H9 (cell line): ENCODE measurements around the gene NUDT3. TPM values are rescaled to one million over a fixed set of nuclear protein-coding genes. Genes with fewer than 3 reads are reported as not detected.

ENCODE experiments used
- DNase-seq: peaks from one replicate; pipeline ENCODE4 v3.0.0-alpha.2; 2017
- H2AFZ ChIP-seq: one replicate; pipeline ENCODE4 v1.6.1; 2013; ENCODE audit warnings: mild to moderate bottlenecking, low read length, control low read depth, moderate library complexity
- H2AK5ac ChIP-seq: 2 replicates; pipeline ENCODE4 v1.6.1; 2013; ENCODE audit warnings: low read length, control low read depth, mixed read lengths; ENCODE audit not compliant: insufficient read length
- H2BK120ac ChIP-seq: one replicate; pipeline ENCODE4 v1.6.1; 2013; ENCODE audit warnings: low read depth, mild to moderate bottlenecking, low read length, control low read depth, inconsistent platforms; ENCODE audit not compliant: poor library complexity, severe bottlenecking
- H2BK12ac ChIP-seq: 2 replicates; pipeline ENCODE4 v1.6.1; 2013; ENCODE audit warnings: low read length, control low read depth, mixed read lengths, low read depth; ENCODE audit not compliant: insufficient read length
- H2BK15ac ChIP-seq: 2 replicates; pipeline ENCODE4 v1.6.1; 2013; ENCODE audit warnings: low read depth, low read length, control low read depth
- H2BK20ac ChIP-seq: one replicate; pipeline ENCODE4 v1.6.1; 2013; ENCODE audit warnings: low read depth, mild to moderate bottlenecking, low read length, control low read depth, inconsistent platforms; ENCODE audit not compliant: poor library complexity, severe bottlenecking
- H2BK5ac ChIP-seq: 2 replicates; pipeline ENCODE4 v1.6.1; 2013; ENCODE audit warnings: low read length, control low read depth, mixed read lengths; ENCODE audit not compliant: insufficient read length
- H3K14ac ChIP-seq: 2 replicates; pipeline ENCODE4 v1.6.1; 2013; ENCODE audit warnings: low read length, control low read depth; ENCODE audit not compliant: insufficient read depth
- H3K18ac ChIP-seq: 2 replicates; pipeline ENCODE4 v1.6.1; 2013; ENCODE audit warnings: low read depth, mild to moderate bottlenecking, mixed read lengths, low read length, control low read depth; ENCODE audit not compliant: insufficient read length
- H3K23ac ChIP-seq: 2 replicates; pipeline ENCODE4 v1.6.1; 2013; ENCODE audit warnings: low read length, control low read depth, mixed read lengths, low read depth; ENCODE audit not compliant: insufficient read length
- H3K23me2 ChIP-seq: 2 replicates; pipeline ENCODE4 v1.6.1; 2013; ENCODE audit warnings: low read depth, mild to moderate bottlenecking, mixed read lengths, low read length, control low read depth; ENCODE audit not compliant: insufficient read length, poor library complexity, severe bottlenecking
- H3K27ac ChIP-seq: 2 replicates; pipeline ENCODE4 v1.5.1; 2013; ENCODE audit warnings: low read length, control low read depth, mixed read lengths, low read depth; ENCODE audit not compliant: insufficient read length
- H3K27me3 ChIP-seq: 2 replicates; pipeline ENCODE4 v1.6.1; 2013; ENCODE audit warnings: low read length, control low read depth, inconsistent platforms; ENCODE audit not compliant: insufficient read depth
- H3K4ac ChIP-seq: 2 replicates; pipeline ENCODE4 v1.6.1; 2013; ENCODE audit warnings: low read depth, mild to moderate bottlenecking, control low read depth, inconsistent platforms, low read length, moderate library complexity
- H3K4me1 ChIP-seq: 2 replicates; pipeline ENCODE4 v1.6.1; 2013; ENCODE audit warnings: low read length, control low read depth, inconsistent platforms; ENCODE audit not compliant: insufficient read depth
- H3K4me2 ChIP-seq: 2 replicates; pipeline ENCODE4 v1.6.1; 2013; ENCODE audit warnings: low read length, control low read depth, mixed read lengths; ENCODE audit not compliant: insufficient read length, insufficient read depth
- H3K56ac ChIP-seq: 2 replicates; pipeline ENCODE4 v1.6.1; 2013; ENCODE audit warnings: low read depth, mild to moderate bottlenecking, mixed read lengths, low read length, control low read depth; ENCODE audit not compliant: insufficient read length
- H3K79me1 ChIP-seq: 2 replicates; pipeline ENCODE4 v1.6.1; 2013; ENCODE audit warnings: low read depth, mild to moderate bottlenecking, moderate library complexity, low read length, control low read depth, inconsistent platforms; ENCODE audit not compliant: insufficient read depth, poor library complexity, severe bottlenecking
- H3K79me2 ChIP-seq: 2 replicates; pipeline ENCODE4 v1.6.1; 2013; ENCODE audit warnings: low read length, control low read depth, inconsistent platforms; ENCODE audit not compliant: insufficient read depth
- H3K9ac ChIP-seq: 2 replicates; pipeline ENCODE4 v1.6.1; 2013; ENCODE audit warnings: low read length, control low read depth, mixed read lengths; ENCODE audit not compliant: insufficient read length; ENCODE audit errors: extremely low read depth
- H3K9me3 ChIP-seq: one replicate; pipeline ENCODE4 v1.6.1; 2013; ENCODE audit warnings: low read depth, low read length, inconsistent platforms; ENCODE audit not compliant: control insufficient read depth
- H3T11ph ChIP-seq: one replicate; pipeline ENCODE4 v1.6.1; 2013; ENCODE audit warnings: mild to moderate bottlenecking, low read length, control low read depth, inconsistent platforms
- H4K20me1 ChIP-seq: one replicate; pipeline ENCODE4 v1.6.1; 2013; ENCODE audit not compliant: control insufficient read depth, insufficient read length, insufficient read depth
- H4K5ac ChIP-seq: 2 replicates; pipeline ENCODE4 v1.6.1; 2013; ENCODE audit warnings: low read depth, mild to moderate bottlenecking, mixed read lengths, low read length, control low read depth; ENCODE audit not compliant: insufficient read length
- H4K8ac ChIP-seq: replicated peaks from 2 replicates; pipeline ENCODE4 v1.6.1; 2013; ENCODE audit warnings: low read length, control low read depth, mixed read lengths, low read depth; ENCODE audit not compliant: insufficient read length
- H4K91ac ChIP-seq: 2 replicates; pipeline ENCODE4 v1.6.1; 2013; ENCODE audit warnings: low read depth, mild to moderate bottlenecking, moderate library complexity, mixed read lengths, low read length, control low read depth; ENCODE audit not compliant: insufficient read length
- H3K27ac Mint-ChIP-seq, 3 experiments: 2 replicates in 2 of 3; 3 replicates in 1 of 3; pipeline ENCODE4 v1.8.0; 2020 to 2021; ENCODE audit warnings: mixed read lengths in 3 of 3, mild to moderate bottlenecking in 1 of 3, moderate library complexity in 1 of 3
- H3K27me3 Mint-ChIP-seq: 2 replicates; pipeline ENCODE4 v1.8.0; 2021; ENCODE audit warnings: low read depth, mild to moderate bottlenecking, moderate library complexity, mixed read lengths
- H3K36me3 Mint-ChIP-seq, 3 experiments: 2 replicates in 2 of 3; 3 replicates in 1 of 3; pipeline ENCODE4 v1.8.0; 2020 to 2021; ENCODE audit warnings: low read depth in 3 of 3, mixed read lengths in 3 of 3; ENCODE audit not compliant: insufficient read depth in 1 of 3
- H3K4me1 Mint-ChIP-seq, 2 experiments: 2 replicates each; pipeline ENCODE4 v1.8.0; 2020; ENCODE audit warnings: mixed read lengths in 2 of 2
- H3K4me3 Mint-ChIP-seq, 2 experiments: 2 replicates in 1 of 2; 3 replicates in 1 of 2; pipeline ENCODE4 v1.8.0; 2020 to 2021; ENCODE audit warnings: mild to moderate bottlenecking in 2 of 2, mixed read lengths in 2 of 2, moderate library complexity in 1 of 2
- H3K9me3 Mint-ChIP-seq, 2 experiments: 2 replicates in 1 of 2; 3 replicates in 1 of 2; pipeline ENCODE4 v1.8.0; 2020; ENCODE audit warnings: mild to moderate bottlenecking in 2 of 2, mixed read lengths in 2 of 2, moderate library complexity in 1 of 2
- WGBS: extraction: QIAGEN DNeasy Blood & Tissue Kit; methylation state at CpG from one replicate; pipeline ENCODE4 v1.1.7; 2013; ENCODE audit warnings: missing lambda C conversion rate, low lambda C conversion rate, mixed read lengths; ENCODE audit not compliant: insufficient read length; ENCODE audit errors: extremely low coverage; 5-methylcytosine and 5-hydroxymethylcytosine counted together
- total RNA-seq: library from RNA; stranded (reverse); gene quantifications from 2 replicates; pipeline ENCODE4 v1.2.1, GENCODE V29; 2021
- TF ChIP-seq, protein P1 (sequence below): fragments of 200-600 bp; sonication (generic); conservative IDR thresholded peaks from 3 replicates; pipeline ENCODE4 v1.8.0; 2021; ENCODE audit warnings: antibody characterized with exemption, mild to moderate bottlenecking

The NUDT3 gene
- total RNA-seq, 1 experiment from 2014 or later, result 23.6 TPM

DNA sequence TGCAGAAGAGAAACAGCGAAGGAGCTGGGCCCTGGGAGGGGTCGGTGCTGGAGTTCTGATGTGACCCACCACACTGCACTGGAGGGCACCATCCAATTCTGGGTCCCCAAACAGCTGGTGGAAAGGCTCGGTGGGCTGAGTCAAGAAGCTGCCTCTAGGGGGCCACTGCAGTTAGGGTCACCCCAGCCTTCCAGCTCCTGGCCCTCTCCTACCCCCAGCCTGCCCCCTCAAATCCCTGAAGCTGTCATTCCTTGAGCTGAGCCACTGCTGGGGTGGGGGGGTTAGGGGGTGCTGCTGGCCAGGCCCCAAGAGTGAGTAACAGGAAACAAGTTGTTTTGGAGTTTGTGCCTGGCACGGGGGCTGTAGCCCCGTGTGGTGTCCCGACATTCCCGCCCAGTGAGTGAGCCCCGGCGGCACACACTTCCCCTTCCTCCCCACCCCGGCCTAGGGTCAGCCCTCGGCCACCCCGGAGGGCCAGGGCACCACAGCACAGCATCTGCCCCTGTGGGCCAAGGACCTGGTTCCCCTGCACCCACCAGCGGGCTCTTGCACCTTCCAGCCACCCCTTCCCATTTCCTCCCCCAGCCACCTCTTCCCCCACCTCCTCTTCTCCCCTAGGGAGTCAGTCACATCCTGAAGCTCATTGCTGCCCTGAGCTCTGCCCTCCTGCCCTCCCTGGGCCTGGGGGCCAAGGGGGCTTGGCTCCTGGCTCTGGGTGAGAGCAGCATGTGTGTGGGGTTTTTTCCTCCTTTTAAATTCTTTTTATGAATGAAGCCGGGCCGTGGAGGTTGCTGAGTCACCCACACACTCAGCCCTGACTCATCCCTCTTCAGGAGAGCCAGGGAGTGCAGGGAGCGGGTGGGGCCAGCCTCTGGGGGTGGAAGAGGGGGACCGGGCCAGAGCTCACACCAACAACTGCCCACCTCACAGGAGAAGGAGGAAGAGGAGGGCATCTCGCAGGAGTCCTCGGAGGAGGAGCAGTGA lies 148.3 kb downstream of the NUDT3 start:
- H3K4me1 ChIP-seq, result peaks cover 6% of the 10 kb centered on the region
- H3K36me3 Mint-ChIP-seq, result peaks cover 51 to 71% (median 61%) of the 10 kb centered on the region in 3 experiments
- DNase-seq, result peak; percentile 63

More for the DNA sequence above, 148.3 kb downstream of the NUDT3 start:
- Histone ChIP-seq H2BK15ac (no peak overlapping the region), H3K4me2 (no peak overlapping the region), H3K79me2 (peaks cover 19% of the 10 kb centered on the region; the same call in 1 of the 2 replicates), H2AFZ (no peak overlapping the region), H3T11ph (no peak overlapping the region), H2BK12ac (no peak overlapping the region), H3K4ac (no peak overlapping the region), H3K56ac (no peak overlapping the region), H3K9me3 (no peaks in the 10 kb centered on the region), H4K91ac (no peak overlapping the region), H2AK5ac (no peak overlapping the region), H2BK5ac (no peak overlapping the region), H3K14ac (no peak overlapping the region), H4K5ac (no peak overlapping the region), H3K79me1 (peaks cover 9% of the 10 kb centered on the region), H3K9ac (no peak overlapping the region), H3K27me3 (no peaks in the 10 kb centered on the region), H3K18ac (no peak overlapping the region), H3K27ac (no peak overlapping the region), H2BK20ac (no peak overlapping the region), H4K20me1 (no peaks in the 10 kb centered on the region), H3K23ac (no peak overlapping the region), H2BK120ac (no peak overlapping the region), H3K23me2 (peaks cover 4% of the 10 kb centered on the region), H4K8ac (no peak overlapping the region)
- no CpG with 5 or more reads among the region's 19 CpGs for WGBS
- Mint-ChIP-seq H3K9me3 (no peaks in the 10 kb centered on the region), H3K4me3 (peak overlapping the region in 1 of 2 experiments; percentile 53; a peak in 2 of 5 replicates), H3K4me1 (peaks cover 62 to 75% of the 10 kb centered on the region in 2 experiments), H3K27me3 (peaks cover 9% of the 10 kb centered on the region; the same call in 1 of the 2 replicates), H3K27ac (peak overlapping the region; percentile 67 to 95 (median 83); a peak in 5 of 7 replicates)
- TF ChIP-seq, protein P1, sequence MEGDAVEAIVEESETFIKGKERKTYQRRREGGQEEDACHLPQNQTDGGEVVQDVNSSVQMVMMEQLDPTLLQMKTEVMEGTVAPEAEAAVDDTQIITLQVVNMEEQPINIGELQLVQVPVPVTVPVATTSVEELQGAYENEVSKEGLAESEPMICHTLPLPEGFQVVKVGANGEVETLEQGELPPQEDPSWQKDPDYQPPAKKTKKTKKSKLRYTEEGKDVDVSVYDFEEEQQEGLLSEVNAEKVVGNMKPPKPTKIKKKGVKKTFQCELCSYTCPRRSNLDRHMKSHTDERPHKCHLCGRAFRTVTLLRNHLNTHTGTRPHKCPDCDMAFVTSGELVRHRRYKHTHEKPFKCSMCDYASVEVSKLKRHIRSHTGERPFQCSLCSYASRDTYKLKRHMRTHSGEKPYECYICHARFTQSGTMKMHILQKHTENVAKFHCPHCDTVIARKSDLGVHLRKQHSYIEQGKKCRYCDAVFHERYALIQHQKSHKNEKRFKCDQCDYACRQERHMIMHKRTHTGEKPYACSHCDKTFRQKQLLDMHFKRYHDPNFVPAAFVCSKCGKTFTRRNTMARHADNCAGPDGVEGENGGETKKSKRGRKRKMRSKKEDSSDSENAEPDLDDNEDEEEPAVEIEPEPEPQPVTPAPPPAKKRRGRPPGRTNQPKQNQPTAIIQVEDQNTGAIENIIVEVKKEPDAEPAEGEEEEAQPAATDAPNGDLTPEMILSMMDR, result peak; percentile 55
